ENCODE results near the gene GABRB3. TPM values are rescaled to one million over a fixed set of nuclear protein-coding genes. Genes with fewer than 3 reads are reported as not detected.

Gene GABRB3
- total and polyA plus RNA-seq, 10 donors = 0.09 to 7.0 (median 1.2) TPM

- H3K36me3 ChIP-seq = no peaks in the 10 kb centered on the region
- 72 to 95% (median 78%) methylated on average over 11 to 24 of the region's 24 CpGs for WGBS, 5 donors
- H3K27me3 ChIP-seq (replicated peaks in 1 of 7) = peaks cover 0 to 17% (median 0%) of the 10 kb centered on the region in 7 donors
- H3K4me1 ChIP-seq = no peaks in the 10 kb centered on the region
- peaks cover 0 to 7% (median 0%) of the 10 kb centered on the region in 8 donors for H3K9me3 ChIP-seq
- DNase-seq = no peak
- TF ChIP-seq POLR2AphosphoS5 (IDR thresholded peaks at IDR 0.05) = no peak
- TF ChIP-seq CTCF (IDR thresholded peaks at IDR 0.05 in 8 of 11, conservative IDR thresholded peaks at IDR 0.05 in 3 of 11) = no peak
- no peak for TF ChIP-seq POLR2A (IDR thresholded peaks at IDR 0.05)
- H3K4me3 ChIP-seq = no peak overlapping the region
- intact Hi-C loops (cut with DNase I; ENCODE audit: low total_unique reads) = no loop called here
- no peak overlapping the region for H3K27ac ChIP-seq
Observed at GRCh38 chr15:26781816-26782215, 8.9 kb upstream of the GABRB3 start.

- H3K4me3 ChIP-seq = no peak overlapping the region
Observed at GRCh38 chr15:26773917-26774316, 1.1 kb upstream of the GABRB3 start.

GRCh38 chr15:26773067-26773877 is 406 bp upstream of the GABRB3 start:
- Histone ChIP-seq H3K4me1 (peaks cover 0 to 24% (median 12%) of the 10 kb centered on the region in 6 donors), H3K27me3 (replicated peaks in 1 of 7) (peaks cover 4 to 84% (median 40%) of the 10 kb centered on the region in 7 donors), H3K36me3 (no peaks in the 10 kb centered on the region), H3K4me3 (peak overlapping the region in 5 of 8 donors; percentile 26 to 64 (median 41)), H3K27ac (no peak overlapping the region), H3K9me3 (peaks cover 0 to 20% (median 0%) of the 10 kb centered on the region in 8 donors)
- no peak for DNase-seq
- intact Hi-C loops (cut with DNase I; ENCODE audit: low total_unique reads) = no loop called here
- 2 to 8% (median 2%) methylated on average over 16 to 100 of the region's 102 CpGs for WGBS, 5 donors
- TF ChIP-seq POLR2AphosphoS5 (IDR thresholded peaks at IDR 0.05) (no peak), CTCF (IDR thresholded peaks at IDR 0.05 in 8 of 11, conservative IDR thresholded peaks at IDR 0.05 in 3 of 11) (no peak), POLR2A (IDR thresholded peaks at IDR 0.05) (no peak)

More at GRCh38 chr15:26773917-26774316, 1.1 kb upstream of the GABRB3 start:
- intact Hi-C loops (cut with DNase I; ENCODE audit: low total_unique reads) = no loop called here
- TF ChIP-seq CTCF (IDR thresholded peaks at IDR 0.05 in 8 of 11, conservative IDR thresholded peaks at IDR 0.05 in 3 of 11) (no peak), POLR2A (IDR thresholded peaks at IDR 0.05) (no peak), POLR2AphosphoS5 (IDR thresholded peaks at IDR 0.05) (no peak)
- H3K27ac ChIP-seq = no peak overlapping the region
- peaks cover 0 to 20% (median 0%) of the 10 kb centered on the region in 8 donors for H3K9me3 ChIP-seq
- no peaks in the 10 kb centered on the region for H3K36me3 ChIP-seq
- peaks cover 4 to 82% (median 38%) of the 10 kb centered on the region in 7 donors for H3K27me3 ChIP-seq (replicated peaks in 1 of 7)
- H3K4me1 ChIP-seq = peaks cover 0 to 24% (median 12%) of the 10 kb centered on the region in 6 donors
- WGBS, 5 donors = 13 to 15% (median 14%) methylated on average over 8 of the region's 8 CpGs
- no peak for DNase-seq

GRCh38 chr15:26771578-26772153 is 1.2 kb downstream of the GABRB3 start:
- Histone ChIP-seq H3K4me3 (peak overlapping the region in 7 of 8 donors; percentile 26 to 64 (median 31)), H3K36me3 (no peaks in the 10 kb centered on the region), H3K4me1 (peaks cover 0 to 24% (median 12%) of the 10 kb centered on the region in 6 donors), H3K27ac (no peak overlapping the region), H3K27me3 (replicated peaks in 1 of 7) (peaks cover 4 to 83% (median 40%) of the 10 kb centered on the region in 7 donors), H3K9me3 (peaks cover 0 to 20% (median 0%) of the 10 kb centered on the region in 8 donors)
- no peak for DNase-seq
- intact Hi-C loops (cut with DNase I; ENCODE audit: low total_unique reads) = no loop called here
- WGBS, 5 donors = 4 to 12% (median 4%) methylated on average over 15 to 32 of the region's 32 CpGs
- TF ChIP-seq CTCF (IDR thresholded peaks at IDR 0.05 in 8 of 11, conservative IDR thresholded peaks at IDR 0.05 in 3 of 11) (no peak), POLR2AphosphoS5 (IDR thresholded peaks at IDR 0.05) (no peak), POLR2A (IDR thresholded peaks at IDR 0.05) (no peak)

Measured in spleen (tissue), 11 donors.